ENCODE data around the gene SPDYE4. TPM values are rescaled to one million over a fixed set of nuclear protein-coding genes. Genes with fewer than 3 reads are reported as not detected.

SPDYE4 gene
- total RNA-seq, 1 experiment from 2014 or later: not detected

- Mint-ChIP-seq H3K27ac (no peak overlapping the region), H3K27me3 (ENCODE audit: low read depth) (no peaks in the 10 kb centered on the region; the same call in 1 of the 2 replicates), H3K4me3 (no peak overlapping the region), H3K9me3 (peaks cover 14% of the 10 kb centered on the region), H3K36me3 (peaks cover 13% of the 10 kb centered on the region), H3K4me1 (peaks cover 9% of the 10 kb centered on the region)
- DNase-seq (ENCODE audit: low spot score) (no peak), ATAC-seq (no peak)
- ChIA-PET POLR2A (no interaction called here), CTCF (interaction anchor here (1.0 to 1.7 kb wide), 2 partner anchors 15 to 46 kb away, joined by 3 read pairs; no protein-coding TSS in a partner anchor)
- no peak for TF ChIP-seq TEAD4 (CRISPR knock-in tag; IDR thresholded peaks at IDR 0.05)
- peak; percentile 73; the same call in 1 of the 2 replicates for TF ChIP-seq GTF2I (CRISPR knock-in tag; conservative IDR thresholded peaks at IDR 0.05)
- no peak for TF ChIP-seq ETV6 (CRISPR knock-in tag; IDR thresholded peaks at IDR 0.05)
- no peak for TF ChIP-seq ZNF532 (CRISPR knock-in tag; IDR thresholded peaks at IDR 0.05; ENCODE audit: borderline replicate concordance)
- TF ChIP-seq HMGA2 (CRISPR knock-in tag; IDR thresholded peaks at IDR 0.05): no peak
- TF ChIP-seq IRF2 (CRISPR knock-in tag; IDR thresholded peaks at IDR 0.05; ENCODE audit: borderline replicate concordance, low read depth): no peak
Observed at GRCh38 chr17:8791248-8791909, 33.0 kb upstream of the SPDYE4 start.

- no peak for ATAC-seq
- Mint-ChIP-seq H3K4me3 (no peak overlapping the region), H3K27me3 (ENCODE audit: low read depth) (no peaks in the 10 kb centered on the region; the same call in 1 of the 2 replicates), H3K36me3 (peaks cover 13% of the 10 kb centered on the region), H3K27ac (no peak overlapping the region), H3K4me1 (peaks cover 9% of the 10 kb centered on the region), H3K9me3 (peaks cover 14% of the 10 kb centered on the region)
- ChIA-PET CTCF (interaction anchor here (0.7 to 1.4 kb wide), 4 partner anchors 9 to 452 kb away, joined by 3 to 5 read pairs (median 4); partner anchors contain the start of gene MFSD6L), POLR2A (no interaction called here)
- no peak for DNase-seq (ENCODE audit: low spot score)
- no peak for TF ChIP-seq ZNF138 (CRISPR knock-in tag; conservative IDR thresholded peaks at IDR 0.05)
- no peak for TF ChIP-seq ZNF281 (CRISPR knock-in tag; IDR thresholded peaks at IDR 0.05)
- TF ChIP-seq E2F1 (CRISPR knock-in tag; IDR thresholded peaks at IDR 0.05): no peak
- TF ChIP-seq ZNF423 (CRISPR knock-in tag; IDR thresholded peaks at IDR 0.05): no peak
- no peak for TF ChIP-seq HMGA2 (CRISPR knock-in tag; IDR thresholded peaks at IDR 0.05)
- no peak for TF ChIP-seq ZNF121 (CRISPR knock-in tag; IDR thresholded peaks at IDR 0.05)
- no peak for TF ChIP-seq ZNF532 (CRISPR knock-in tag; IDR thresholded peaks at IDR 0.05; ENCODE audit: borderline replicate concordance)
- no peak for TF ChIP-seq KAT7 (CRISPR knock-in tag; IDR thresholded peaks at IDR 0.05; ENCODE audit: borderline replicate concordance)
- TF ChIP-seq ATF6 (CRISPR knock-in tag; IDR thresholded peaks at IDR 0.05): no peak
- no peak for TF ChIP-seq TCF7 (CRISPR knock-in tag; IDR thresholded peaks at IDR 0.05; ENCODE audit: low read depth)
Observed at GRCh38 chr17:8789743-8790142, 31.4 kb upstream of the SPDYE4 start.

All from WTC11 (cell line).